SK-N-SH (cell line): ENCODE data around the gene UBR2. TPM values are rescaled to one million over a fixed set of nuclear protein-coding genes. Genes with fewer than 3 reads are reported as not detected.

Source experiments
- CTCF ChIA-PET: fragments of 300-600, 350-600 bp; formaldehyde crosslinking; extraction: SDS; loops from one replicate; lab custom pipeline; 2021; lab: Yijun Ruan, JAX
- POLR2A ChIA-PET: fragments of 350-600 bp; sonication (Branson Sonifier 250); formaldehyde crosslinking; extraction: SDS; loops from one replicate; lab custom pipeline; 2020; ENCODE audit warnings: antibody characterized with exemption, inconsistent platforms; lab: Yijun Ruan, JAX
- DNase-seq: peaks from one replicate; pipeline ENCODE4 v3.0.0; 2012
- H2AFZ ChIP-seq: fragments of 200-600 bp; sonication (generic); 2 replicates; pipeline ENCODE4 v1.8.1; 2016; ENCODE audit warnings: antibody characterized with exemption, mild to moderate bottlenecking, low read depth
- H3F3A ChIP-seq: fragments of 200-600 bp; sonication (generic); replicated peaks from 2 replicates; pipeline ENCODE3; 2016; ENCODE audit warnings: antibody characterized with exemption, mild to moderate bottlenecking; ENCODE audit not compliant: insufficient read depth
- H3K27ac ChIP-seq, 2 experiments: fragments of 200-500 bp in 1 of 2; fragments of 200-600 bp in 1 of 2; sonication (Bioruptor generic) in 1 of 2; sonication (generic), shearing (Covaris generic) in 1 of 2; 2 replicates each; pipeline versions ENCODE4 v1.5.1 to v1.6.1; 2014 to 2016; ENCODE audit warnings: low read depth in 2 of 2, inconsistent platforms in 1 of 2, low read length in 1 of 2, mild to moderate bottlenecking in 1 of 2, mixed read lengths in 1 of 2
- H3K27me3 ChIP-seq: fragments of 200-600 bp; sonication (generic), shearing (Covaris generic); 2 replicates; pipeline ENCODE4 v1.6.1; 2016; ENCODE audit warnings: mixed run types; ENCODE audit not compliant: insufficient read depth
- H3K36me3 ChIP-seq, 2 experiments: fragments of 200-500 bp in 1 of 2; fragments of 200-600 bp in 1 of 2; sonication (Bioruptor generic) in 1 of 2; sonication (generic) in 1 of 2; replicated peaks in 1 of 2; 2 replicates each; pipeline versions ENCODE3 to v1.5.1; 2014 to 2016; ENCODE audit warnings: low read length in 1 of 2, mild to moderate bottlenecking in 1 of 2; ENCODE audit not compliant: insufficient read depth in 2 of 2, control insufficient read depth in 1 of 2
- H3K4me1 ChIP-seq, 2 experiments: fragments of 200-500 bp in 1 of 2; fragments of 200-600 bp in 1 of 2; sonication (Bioruptor generic) in 1 of 2; sonication (generic), shearing (Covaris generic) in 1 of 2; 2 replicates each; pipeline versions ENCODE4 v1.5.1 to v1.6.1; 2014 to 2016; ENCODE audit warnings: low read depth in 1 of 2, low read length in 1 of 2, mixed run types in 1 of 2; ENCODE audit not compliant: insufficient read depth in 2 of 2, control insufficient read depth in 1 of 2
- H3K4me2 ChIP-seq: fragments of 200-600 bp; sonication (generic), shearing (Covaris generic); 2 replicates; pipeline ENCODE4 v1.6.1; 2017; ENCODE audit warnings: mixed run types
- H3K4me3 ChIP-seq, 2 experiments: fragments of 200-500 bp in 1 of 2; fragments of 200-600 bp in 1 of 2; sonication (Bioruptor generic) in 1 of 2; sonication (generic), shearing (Covaris generic) in 1 of 2; 2 replicates each; pipeline versions ENCODE4 v1.5.1 to v1.8.1; 2014 to 2016; ENCODE audit warnings: low read depth in 2 of 2, inconsistent platforms in 1 of 2, low read length in 1 of 2, mild to moderate bottlenecking in 1 of 2, mixed read lengths in 1 of 2, moderate library complexity in 1 of 2
- H3K79me2 ChIP-seq: fragments of 200-600 bp; sonication (generic); 2 replicates; pipeline ENCODE4 v1.8.1; 2017; ENCODE audit warnings: mild to moderate bottlenecking; ENCODE audit not compliant: insufficient read depth
- H3K9ac ChIP-seq: fragments of 200-600 bp; sonication (generic); 2 replicates; pipeline ENCODE4 v1.6.1; 2017; ENCODE audit warnings: mixed run types
- H3K9me2 ChIP-seq: fragments of 200-600 bp; sonication (generic); 2 replicates; pipeline ENCODE4 v1.6.1; 2017; ENCODE audit warnings: mixed run types
- H3K9me3 ChIP-seq: fragments of 200-600 bp; sonication (generic); 2 replicates; pipeline ENCODE4 v1.6.1; 2017; ENCODE audit warnings: mixed run types, mild to moderate bottlenecking, moderate library complexity
- H4K20me1 ChIP-seq: fragments of 200-600 bp; sonication (generic); 2 replicates; pipeline ENCODE4 v1.6.1; 2017; ENCODE audit warnings: mild to moderate bottlenecking, mixed run types; ENCODE audit not compliant: insufficient read depth
- CHD2 ChIP-seq: fragments of 150-350 bp; IDR thresholded peaks from 2 replicates; pipeline ENCODE4 v1.6.1; 2018; ENCODE audit warnings: low read length; ENCODE audit not compliant: partially characterized antibody
- CTCF ChIP-seq: fragments of 200-600 bp; sonication (generic); IDR thresholded peaks from 2 replicates; pipeline ENCODE4 v1.6.1; 2017; ENCODE audit warnings: antibody characterized with exemption, mild to moderate bottlenecking, moderate library complexity
- ELF1 ChIP-seq: IDR thresholded peaks from 2 replicates; pipeline ENCODE4 v1.4.0; 2012
- EZH2phosphoT487 ChIP-seq: fragments of 200-600 bp; sonication (generic); IDR thresholded peaks from 2 replicates; pipeline ENCODE4 v1.6.1; 2017; ENCODE audit warnings: low read depth, mixed run types, mild to moderate bottlenecking, antibody characterized with exemption, moderate library complexity, borderline replicate concordance
- FOSL2 ChIP-seq: IDR thresholded peaks from 2 replicates; pipeline ENCODE4 v1.4.0; 2012; ENCODE audit warnings: low read depth, mild to moderate bottlenecking, moderate library complexity, borderline replicate concordance
- FOXJ3 ChIP-seq: sonication (generic); formaldehyde crosslinking; IDR thresholded peaks from 2 replicates; pipeline ENCODE4 v1.5.1; 2020; ENCODE audit warnings: mild to moderate bottlenecking, missing genetic modification reagents
- FOXM1 ChIP-seq: IDR thresholded peaks from 2 replicates; pipeline ENCODE4 v1.4.0; 2012; ENCODE audit warnings: low read depth, mild to moderate bottlenecking
- GABPA ChIP-seq: IDR thresholded peaks from 2 replicates; pipeline ENCODE4 v1.4.0; 2012; ENCODE audit warnings: low read depth, mild to moderate bottlenecking
- IRF3 ChIP-seq: fragments of 150-350 bp; IDR thresholded peaks from 2 replicates; pipeline ENCODE4 v1.6.1; 2016; ENCODE audit warnings: mild to moderate bottlenecking, low read depth, low read length
- JUND ChIP-seq: IDR thresholded peaks from 2 replicates; pipeline ENCODE4 v1.4.0; 2012
- MAX ChIP-seq: IDR thresholded peaks from 2 replicates; pipeline ENCODE4 v1.4.0; 2012; ENCODE audit warnings: low read depth
- MEF2A ChIP-seq: IDR thresholded peaks from 2 replicates; pipeline ENCODE4 v1.4.0; 2012; ENCODE audit warnings: low read depth, borderline replicate concordance
- NFIC ChIP-seq: IDR thresholded peaks from 2 replicates; pipeline ENCODE4 v1.4.0; 2012; ENCODE audit warnings: borderline replicate concordance
- NRF1 ChIP-seq: IDR thresholded peaks from 2 replicates; pipeline ENCODE4 v1.6.1; 2012; ENCODE audit warnings: low read depth, mild to moderate bottlenecking, low read length
- POLR2AphosphoS5 ChIP-seq: IDR thresholded peaks from 2 replicates; pipeline ENCODE4 v1.6.1; 2012; ENCODE audit warnings: low read depth, low read length
- RXRA ChIP-seq: IDR thresholded peaks from 2 replicates; pipeline ENCODE4 v1.4.0; 2012; ENCODE audit warnings: low read depth, mild to moderate bottlenecking, borderline replicate concordance
- SIN3A ChIP-seq: IDR thresholded peaks from 2 replicates; pipeline ENCODE4 v1.6.1; 2012; ENCODE audit warnings: low read depth, mild to moderate bottlenecking, low read length, moderate library complexity, borderline replicate concordance
- SMC3 ChIP-seq: IDR thresholded peaks from 2 replicates; pipeline ENCODE4 v1.6.1; 2012; ENCODE audit warnings: low read depth, low read length, improper control_type of control experiment
- TAF1 ChIP-seq: IDR thresholded peaks from 2 replicates; pipeline ENCODE4 v1.6.1; 2012; ENCODE audit warnings: low read depth, mild to moderate bottlenecking, low read length, moderate library complexity, borderline replicate concordance
- WGBS: methylation state at CpG from one replicate; pipeline ENCODE4 v1.1.6; 2017; ENCODE audit warnings: low lambda C conversion rate; 5-methylcytosine and 5-hydroxymethylcytosine counted together
- polyA plus RNA-seq, 3 experiments: library from polyadenylated mRNA; depleted of rRNA; stranded (reverse); fragments of >200 nt; gene quantifications; 2 replicates each; pipeline ENCODE4 v1.2.3, GENCODE V29; 2012
- TF ChIP-seq, protein P1 (sequence below): IDR thresholded peaks from 2 replicates; pipeline ENCODE4 v1.4.0; 2012; ENCODE audit warnings: low read depth, borderline replicate concordance

UBR2 gene
- polyA plus RNA-seq, 1 of the 3 experiments (the other 2 are of a cell fraction) = 5.2 TPM

GRCh38 chr6:42562788-42563405 is 932 bp upstream of the UBR2 start:
- H2AFZ ChIP-seq = peak overlapping the region; percentile 76; the same call in 1 of the 2 replicates
- POLR2A ChIA-PET = interaction anchor here (1.6 to 2.3 kb wide), 2 partner anchors 15 to 111 kb away, joined by 5 to 8 read pairs; partner anchors contain the start of gene TRERF1
- no peak for TF ChIP-seq GABPA
- no peak for TF ChIP-seq NFIC
- TF ChIP-seq SIN3A = no peak
- no peak for TF ChIP-seq RXRA
- no peak for TF ChIP-seq FOXJ3 (CRISPR knock-in tag)
- TF ChIP-seq NRF1 = no peak
- no peak for TF ChIP-seq CTCF
- no peak for TF ChIP-seq MAX
- TF ChIP-seq TAF1 = no peak
- no peak for TF ChIP-seq EZH2phosphoT487
- TF ChIP-seq FOSL2 = no peak
- TF ChIP-seq, protein P1, sequence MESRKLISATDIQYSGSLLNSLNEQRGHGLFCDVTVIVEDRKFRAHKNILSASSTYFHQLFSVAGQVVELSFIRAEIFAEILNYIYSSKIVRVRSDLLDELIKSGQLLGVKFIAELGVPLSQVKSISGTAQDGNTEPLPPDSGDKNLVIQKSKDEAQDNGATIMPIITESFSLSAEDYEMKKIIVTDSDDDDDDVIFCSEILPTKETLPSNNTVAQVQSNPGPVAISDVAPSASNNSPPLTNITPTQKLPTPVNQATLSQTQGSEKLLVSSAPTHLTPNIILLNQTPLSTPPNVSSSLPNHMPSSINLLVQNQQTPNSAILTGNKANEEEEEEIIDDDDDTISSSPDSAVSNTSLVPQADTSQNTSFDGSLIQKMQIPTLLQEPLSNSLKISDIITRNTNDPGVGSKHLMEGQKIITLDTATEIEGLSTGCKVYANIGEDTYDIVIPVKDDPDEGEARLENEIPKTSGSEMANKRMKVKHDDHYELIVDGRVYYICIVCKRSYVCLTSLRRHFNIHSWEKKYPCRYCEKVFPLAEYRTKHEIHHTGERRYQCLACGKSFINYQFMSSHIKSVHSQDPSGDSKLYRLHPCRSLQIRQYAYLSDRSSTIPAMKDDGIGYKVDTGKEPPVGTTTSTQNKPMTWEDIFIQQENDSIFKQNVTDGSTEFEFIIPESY = no peak
- TF ChIP-seq SMC3 = no peak
- no peak for TF ChIP-seq FOXM1
- TF ChIP-seq IRF3 = no peak
- TF ChIP-seq MEF2A = no peak
- TF ChIP-seq CHD2 = no peak
- no peak for TF ChIP-seq POLR2AphosphoS5
- TF ChIP-seq JUND = no peak
- TF ChIP-seq ELF1 = no peak

More at GRCh38 chr6:42562788-42563405, 932 bp upstream of the UBR2 start:
- Histone ChIP-seq H3K4me3 (no peak overlapping the region), H3K4me2 (0 out of 2 replicates have a peak overlapping the region, but pooled peaks have one; percentile 91), H3K9me2 (no peaks in the 10 kb centered on the region), H3K4me1 (peaks cover 0 to 2% of the 10 kb centered on the region in 2 experiments; a peak in 1 of 4 replicates), H3K36me3 (peaks cover 0 to 7% of the 10 kb centered on the region in 2 experiments), H4K20me1 (no peaks in the 10 kb centered on the region), H3K27me3 (no peaks in the 10 kb centered on the region), H3K79me2 (peaks cover 41% of the 10 kb centered on the region), H3K9ac (no peak overlapping the region), H3F3A (no peaks in the 10 kb centered on the region), H3K27ac (no peak overlapping the region), H3K9me3 (no peaks in the 10 kb centered on the region)
- WGBS = 73% methylated on average over 6 of the region's 6 CpGs
- CTCF ChIA-PET = interaction anchor here (1.3 to 10.5 kb wide), 5 partner anchors 8 to 164 kb away, joined by 4 to 82 read pairs (median 5); no protein-coding TSS in a partner anchor
- DNase-seq = no peak
